ENCODE data around the gene CMKLR1.

CMKLR1 gene

DNA sequence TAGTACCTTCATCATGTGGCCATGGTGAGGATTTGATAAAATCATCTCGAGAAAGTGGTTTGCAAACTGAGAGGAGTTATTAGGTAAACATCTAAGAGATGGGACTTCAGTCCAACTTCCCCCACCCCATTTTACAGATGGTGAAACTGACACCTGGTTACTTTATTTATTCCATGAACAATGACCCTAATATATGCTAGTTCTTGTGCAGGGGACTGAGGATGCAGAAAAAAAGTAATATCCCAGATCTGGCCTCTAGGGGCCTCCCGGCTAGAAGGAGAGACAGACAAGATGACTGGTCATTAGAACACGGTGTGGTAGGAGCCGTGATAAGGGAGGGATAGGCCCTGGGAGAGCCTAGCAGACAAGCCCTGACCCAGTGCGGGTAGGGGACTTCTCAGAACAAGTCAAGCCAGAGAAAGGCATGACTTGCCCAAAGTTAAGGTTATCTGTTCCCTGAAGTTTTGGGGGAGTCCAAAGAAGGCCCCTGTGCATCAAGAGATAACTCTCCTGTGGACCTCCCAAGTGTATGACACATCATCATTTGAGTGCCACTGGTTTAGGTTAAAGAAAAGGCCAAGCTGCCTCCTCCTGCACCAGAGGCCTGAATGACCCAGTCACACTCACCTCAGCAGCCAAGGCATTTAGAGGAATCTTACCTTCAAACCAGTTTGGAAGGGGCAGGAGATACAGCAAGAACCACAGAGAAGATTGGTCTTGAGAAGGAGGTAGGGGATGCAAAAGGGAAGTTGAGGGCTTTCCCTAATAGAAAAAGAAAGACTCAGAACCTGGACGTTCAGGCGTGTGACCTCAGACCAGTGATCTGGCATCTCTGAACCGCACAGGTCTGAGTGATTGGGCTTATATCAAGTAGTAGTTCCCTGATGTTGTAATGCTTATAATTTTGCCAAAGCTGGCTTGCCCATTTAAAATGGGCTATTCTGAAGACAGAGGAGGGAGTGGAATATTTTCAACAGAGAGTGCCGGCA lies 1.6 kb downstream of the CMKLR1 start:
- Histone ChIP-seq H3K36me3 (ENCODE audit: control insufficient read depth in 1 of 2, insufficient read depth in 2 of 2, low read length in 2 of 2) (no peaks in the 10 kb centered on the region), H3K4me3 (ENCODE audit: low read depth in 1 of 2, low read length in 2 of 2) (peak overlapping the region; percentile 2 to 17), H3K27me3 (ENCODE audit: control insufficient read depth in 1 of 2, insufficient read depth in 2 of 2, low read length in 2 of 2) (peaks cover 5 to 13% of the 10 kb centered on the region in 2 donors), H3K9me3 (ENCODE audit: control insufficient read depth in 1 of 2, low read length in 2 of 2) (no peaks in the 10 kb centered on the region), H3K27ac (ENCODE audit: low read depth, low read length) (no peak overlapping the region), H3K4me1 (ENCODE audit: control insufficient read depth in 1 of 2, insufficient read depth in 2 of 2, low read length in 2 of 2) (peaks cover 3 to 7% of the 10 kb centered on the region in 2 donors), H3K9ac (ENCODE audit: low read depth in 1 of 2, low read length in 2 of 2) (no peak overlapping the region)

DNA sequence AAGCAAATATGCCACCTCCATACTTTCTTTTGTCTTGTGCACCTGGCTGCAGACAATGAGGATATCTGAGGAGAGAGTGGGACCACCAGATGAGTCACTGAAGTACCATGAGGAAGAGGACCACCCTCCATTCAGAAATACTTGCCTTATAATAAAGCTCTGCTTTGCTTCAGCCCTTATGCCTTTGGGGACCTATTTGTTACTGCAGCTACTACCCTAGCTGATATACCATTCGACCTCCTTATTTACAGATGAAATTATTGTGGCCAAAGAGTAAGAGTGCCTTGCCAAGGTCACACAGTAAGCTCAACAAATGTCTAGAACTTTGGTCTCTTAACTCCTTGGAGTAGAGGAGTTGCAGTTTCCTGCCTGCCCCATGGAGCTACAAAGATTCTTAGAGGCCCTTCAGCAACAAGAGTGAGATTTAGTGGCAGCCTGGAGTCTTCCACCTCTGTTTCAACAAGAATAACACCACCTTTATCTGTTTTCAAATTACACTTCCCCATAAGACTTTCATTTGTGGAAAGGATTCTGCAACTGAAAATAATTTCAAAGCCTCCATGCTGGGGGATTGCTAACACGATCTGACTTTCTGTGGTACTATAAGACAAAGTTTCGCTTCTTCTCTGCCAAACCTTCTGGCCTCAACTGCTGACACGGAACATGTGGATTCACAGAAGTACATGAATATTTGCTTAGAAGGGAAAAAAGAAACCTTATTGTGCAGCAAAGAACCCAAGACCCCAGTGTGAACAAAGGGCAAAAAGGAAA lies 3.6 kb downstream of the CMKLR1 start:
- Histone ChIP-seq H3K27me3 (ENCODE audit: control insufficient read depth in 1 of 2, insufficient read depth in 2 of 2, low read length in 2 of 2) (peaks cover 5 to 13% of the 10 kb centered on the region in 2 donors), H3K4me3 (ENCODE audit: low read depth in 1 of 2, low read length in 2 of 2) (no peak overlapping the region), H3K27ac (ENCODE audit: low read depth, low read length) (no peak overlapping the region), H3K4me1 (ENCODE audit: control insufficient read depth in 1 of 2, insufficient read depth in 2 of 2, low read length in 2 of 2) (peaks cover 3 to 7% of the 10 kb centered on the region in 2 donors), H3K36me3 (ENCODE audit: control insufficient read depth in 1 of 2, insufficient read depth in 2 of 2, low read length in 2 of 2) (no peaks in the 10 kb centered on the region), H3K9me3 (ENCODE audit: control insufficient read depth in 1 of 2, low read length in 2 of 2) (no peaks in the 10 kb centered on the region), H3K9ac (ENCODE audit: low read depth in 1 of 2, low read length in 2 of 2) (no peak overlapping the region)

DNA sequence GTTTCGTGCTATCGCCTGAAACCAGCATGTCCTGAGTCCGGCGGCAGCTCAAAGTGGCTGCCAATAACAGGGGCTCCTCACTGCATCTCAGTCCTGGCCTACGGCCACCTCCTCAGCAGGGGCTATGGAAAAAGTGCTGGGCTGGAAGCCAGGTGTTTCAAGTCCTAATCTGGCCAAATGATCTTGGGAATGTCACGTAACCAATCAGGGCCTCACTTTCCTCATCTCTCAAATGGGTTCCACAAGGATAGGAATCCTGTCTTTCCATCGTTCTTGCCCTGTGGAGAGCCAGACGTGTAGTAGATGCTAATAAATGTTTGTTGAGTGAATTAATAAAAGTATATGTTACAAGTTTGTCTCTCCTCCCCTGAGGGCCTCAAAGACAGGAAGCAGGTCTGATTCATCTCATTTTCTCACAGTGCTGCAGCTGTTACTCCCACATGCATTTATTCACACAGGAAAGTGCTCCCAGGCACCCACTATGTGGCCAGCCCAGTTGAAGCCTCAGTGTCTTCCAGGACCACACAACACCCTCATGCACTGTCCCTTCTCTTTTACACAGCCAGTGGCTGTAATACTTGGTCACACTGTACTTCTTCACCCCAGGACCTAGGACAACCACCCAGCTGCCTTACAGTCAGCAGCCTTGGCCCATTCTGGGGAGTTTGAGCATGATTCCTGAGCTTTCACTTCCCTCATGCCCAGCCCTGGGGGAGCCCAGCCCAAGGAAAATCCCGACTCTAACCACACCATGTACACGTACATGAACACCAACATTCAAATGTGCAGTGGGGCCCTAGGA lies 5.0 kb downstream of the CMKLR1 start:
- no peaks in the 10 kb centered on the region for H3K36me3 ChIP-seq (ENCODE audit: control insufficient read depth in 1 of 2, insufficient read depth in 2 of 2, low read length in 2 of 2)
- no peak overlapping the region for H3K9ac ChIP-seq (ENCODE audit: low read depth in 1 of 2, low read length in 2 of 2)
- no peak overlapping the region for H3K4me3 ChIP-seq (ENCODE audit: low read depth in 1 of 2, low read length in 2 of 2)
- no peak overlapping the region for H3K27ac ChIP-seq (ENCODE audit: low read depth, low read length)
- no peaks in the 10 kb centered on the region for H3K9me3 ChIP-seq (ENCODE audit: control insufficient read depth in 1 of 2, low read length in 2 of 2)
- H3K4me1 ChIP-seq (ENCODE audit: control insufficient read depth in 1 of 2, insufficient read depth in 2 of 2, low read length in 2 of 2), result peaks cover 3 to 7% of the 10 kb centered on the region in 2 donors
- H3K27me3 ChIP-seq (ENCODE audit: control insufficient read depth in 1 of 2, insufficient read depth in 2 of 2, low read length in 2 of 2), result peaks cover 0 to 10% of the 10 kb centered on the region in 2 donors

DNA sequence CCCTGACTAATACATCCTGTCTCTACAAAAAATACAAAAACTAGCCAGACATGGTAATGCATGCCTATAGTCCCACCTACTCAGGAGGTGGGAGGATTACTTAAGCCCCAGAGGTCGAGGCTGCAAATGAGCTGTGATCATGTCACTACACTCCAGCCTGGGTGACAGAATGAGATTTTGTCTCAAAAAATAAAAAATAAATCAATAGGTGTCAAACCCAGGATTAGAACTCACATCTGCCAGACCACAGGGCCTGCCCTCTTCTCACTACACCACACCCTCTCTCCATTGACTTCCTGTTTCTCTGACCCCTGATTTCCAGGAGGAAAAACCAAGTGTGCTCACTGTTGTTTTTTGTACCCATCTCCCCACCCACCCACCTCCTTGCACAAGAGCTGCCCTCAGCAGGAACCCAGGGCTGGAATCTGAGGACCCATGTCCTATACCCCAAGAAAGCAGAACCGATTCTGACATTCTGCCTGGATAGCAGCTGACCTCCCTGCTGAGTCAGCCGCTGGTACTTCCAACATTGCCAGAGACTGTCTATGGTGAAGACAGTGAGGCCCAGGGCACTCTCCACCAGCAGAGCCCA lies 6.2 kb downstream of the CMKLR1 start:
- Histone ChIP-seq H3K9ac (ENCODE audit: low read depth in 1 of 2, low read length in 2 of 2) (no peak overlapping the region), H3K36me3 (ENCODE audit: control insufficient read depth in 1 of 2, insufficient read depth in 2 of 2, low read length in 2 of 2) (no peaks in the 10 kb centered on the region), H3K9me3 (ENCODE audit: control insufficient read depth in 1 of 2, low read length in 2 of 2) (no peaks in the 10 kb centered on the region), H3K4me3 (ENCODE audit: low read depth in 1 of 2, low read length in 2 of 2) (no peak overlapping the region), H3K27ac (ENCODE audit: low read depth, low read length) (no peak overlapping the region), H3K4me1 (ENCODE audit: control insufficient read depth in 1 of 2, insufficient read depth in 2 of 2, low read length in 2 of 2) (peaks cover 3 to 7% of the 10 kb centered on the region in 2 donors), H3K27me3 (ENCODE audit: control insufficient read depth in 1 of 2, insufficient read depth in 2 of 2, low read length in 2 of 2) (peaks cover 0 to 9% of the 10 kb centered on the region in 2 donors)

DNA sequence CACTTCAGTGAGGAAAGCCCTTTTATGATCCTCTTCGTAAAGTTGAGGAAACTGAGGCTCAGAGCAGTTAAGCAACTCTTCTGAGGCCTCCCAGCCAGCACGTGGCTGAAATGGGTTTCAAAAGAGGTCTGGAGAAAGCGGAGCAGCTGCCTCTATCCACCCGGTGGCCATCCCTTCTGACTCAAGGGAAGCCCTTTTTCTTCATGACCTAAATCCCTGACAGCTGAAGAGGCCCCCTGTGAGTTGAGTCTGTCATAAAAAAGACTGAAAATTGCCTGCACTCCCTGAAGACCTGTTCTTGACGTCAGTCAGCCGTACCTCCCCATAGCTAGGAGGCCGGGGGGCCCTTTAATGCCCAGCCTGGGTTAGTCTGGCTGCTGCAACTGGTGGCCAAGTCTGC lies 10.7 kb downstream of the CMKLR1 start:
- no peak overlapping the region for H3K27ac ChIP-seq (ENCODE audit: low read depth, low read length)
- H3K36me3 ChIP-seq (ENCODE audit: control insufficient read depth in 1 of 2, insufficient read depth in 2 of 2, low read length in 2 of 2), result no peaks in the 10 kb centered on the region
- peaks cover 0 to 4% of the 10 kb centered on the region in 2 donors for H3K4me1 ChIP-seq (ENCODE audit: control insufficient read depth in 1 of 2, insufficient read depth in 2 of 2, low read length in 2 of 2)
- no peak overlapping the region for H3K9ac ChIP-seq (ENCODE audit: low read depth in 1 of 2, low read length in 2 of 2)
- no peak overlapping the region for H3K4me3 ChIP-seq (ENCODE audit: low read depth in 1 of 2, low read length in 2 of 2)
- H3K27me3 ChIP-seq (ENCODE audit: control insufficient read depth in 1 of 2, insufficient read depth in 2 of 2, low read length in 2 of 2), result no peaks in the 10 kb centered on the region
- no peaks in the 10 kb centered on the region for H3K9me3 ChIP-seq (ENCODE audit: control insufficient read depth in 1 of 2, low read length in 2 of 2)

DNA sequence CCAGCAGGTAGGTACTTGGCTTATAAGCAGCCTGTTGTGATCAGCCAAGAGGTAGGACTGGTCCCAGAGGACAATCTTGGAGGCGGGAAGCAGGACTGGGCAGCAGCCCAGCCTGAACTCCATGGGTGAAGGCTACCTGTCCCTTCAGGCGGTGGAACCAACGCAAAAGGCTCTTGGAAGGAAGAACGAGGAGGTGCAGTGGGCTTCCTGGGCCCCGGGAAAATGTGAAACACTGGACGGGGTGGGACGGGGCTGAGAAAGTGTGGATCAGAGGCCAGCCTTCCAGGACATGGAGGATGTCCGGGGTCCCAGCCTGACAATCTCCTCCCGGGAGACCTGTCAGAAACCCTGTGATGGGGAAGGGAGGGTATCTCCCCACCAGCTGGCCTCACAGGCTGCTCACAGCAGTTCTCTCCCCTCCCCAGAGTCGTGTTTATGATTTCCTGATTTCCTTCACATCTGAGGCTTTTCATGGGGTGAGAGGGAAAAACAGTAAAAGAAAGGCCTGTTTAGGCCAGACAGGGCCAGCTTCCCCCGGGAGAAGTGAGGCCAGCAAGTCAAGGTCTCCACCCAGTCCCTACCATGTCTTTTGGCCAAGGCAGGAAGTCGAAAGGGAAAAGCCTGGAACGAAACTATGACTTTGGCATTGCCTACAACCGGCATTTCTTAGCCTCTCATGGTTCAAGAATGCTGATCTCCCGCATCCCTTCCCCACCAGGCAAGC lies 11.3 kb downstream of the CMKLR1 start:
- Histone ChIP-seq H3K27me3 (ENCODE audit: control insufficient read depth in 1 of 2, insufficient read depth in 2 of 2, low read length in 2 of 2) (no peaks in the 10 kb centered on the region), H3K36me3 (ENCODE audit: control insufficient read depth in 1 of 2, insufficient read depth in 2 of 2, low read length in 2 of 2) (no peaks in the 10 kb centered on the region), H3K4me1 (ENCODE audit: control insufficient read depth in 1 of 2, insufficient read depth in 2 of 2, low read length in 2 of 2) (no peaks in the 10 kb centered on the region), H3K9me3 (ENCODE audit: control insufficient read depth in 1 of 2, low read length in 2 of 2) (no peaks in the 10 kb centered on the region), H3K4me3 (ENCODE audit: low read depth in 1 of 2, low read length in 2 of 2) (no peak overlapping the region), H3K27ac (ENCODE audit: low read depth, low read length) (no peak overlapping the region), H3K9ac (ENCODE audit: low read depth in 1 of 2, low read length in 2 of 2) (no peak overlapping the region)

DNA sequence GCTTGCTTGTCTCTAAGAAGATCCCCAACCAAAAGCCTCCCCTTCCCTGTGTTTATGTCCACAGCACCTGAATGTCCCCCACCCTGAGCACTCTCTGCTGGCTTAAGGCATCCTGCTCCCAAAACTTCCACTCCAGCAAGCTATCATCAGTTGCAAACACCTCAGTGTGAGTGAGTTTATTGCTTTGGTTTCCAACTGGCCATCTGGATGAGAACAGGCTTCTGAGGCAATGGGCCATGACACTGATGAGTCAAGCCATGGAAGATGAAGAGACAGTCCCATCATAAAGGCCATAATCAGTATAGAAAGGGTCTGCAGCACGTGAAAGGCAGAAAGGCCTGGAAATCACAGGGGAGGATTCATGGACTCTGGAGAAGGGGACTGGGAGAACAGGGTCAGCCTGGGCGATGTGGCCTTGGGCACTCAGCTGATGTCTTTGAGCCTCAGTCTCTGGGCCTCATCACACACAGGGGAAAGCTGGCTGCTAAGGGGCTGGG lies 12.8 kb downstream of the CMKLR1 start:
- Histone ChIP-seq H3K27ac (ENCODE audit: low read depth, low read length) (no peak overlapping the region), H3K27me3 (ENCODE audit: control insufficient read depth in 1 of 2, insufficient read depth in 2 of 2, low read length in 2 of 2) (no peaks in the 10 kb centered on the region), H3K4me3 (ENCODE audit: low read depth in 1 of 2, low read length in 2 of 2) (no peak overlapping the region), H3K36me3 (ENCODE audit: control insufficient read depth in 1 of 2, insufficient read depth in 2 of 2, low read length in 2 of 2) (no peaks in the 10 kb centered on the region), H3K9ac (ENCODE audit: low read depth in 1 of 2, low read length in 2 of 2) (no peak overlapping the region), H3K4me1 (ENCODE audit: control insufficient read depth in 1 of 2, insufficient read depth in 2 of 2, low read length in 2 of 2) (no peaks in the 10 kb centered on the region), H3K9me3 (ENCODE audit: control insufficient read depth in 1 of 2, low read length in 2 of 2) (no peaks in the 10 kb centered on the region)

DNA sequence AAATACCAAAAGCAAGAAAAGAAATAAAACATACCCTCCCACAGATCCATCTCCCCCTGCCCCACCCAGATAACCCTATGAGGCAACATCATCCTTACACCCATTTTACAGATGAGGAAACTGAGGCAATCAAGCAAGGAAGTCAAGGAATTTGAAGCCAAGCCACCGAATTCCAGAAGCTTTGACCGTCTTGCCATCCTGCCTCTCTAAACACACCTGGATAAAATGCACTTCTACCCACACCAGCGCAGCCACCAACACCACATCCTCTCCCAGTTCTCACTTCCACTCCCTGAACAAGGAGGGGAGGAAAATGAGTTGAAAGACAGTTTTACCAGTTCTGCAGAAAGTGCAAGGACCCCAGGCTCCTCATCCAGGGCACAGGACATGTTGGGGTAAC lies 13.6 kb downstream of the CMKLR1 start:
- H3K9me3 ChIP-seq (ENCODE audit: control insufficient read depth in 1 of 2, low read length in 2 of 2), result no peaks in the 10 kb centered on the region
- H3K4me3 ChIP-seq (ENCODE audit: low read depth in 1 of 2, low read length in 2 of 2), result no peak overlapping the region
- no peaks in the 10 kb centered on the region for H3K36me3 ChIP-seq (ENCODE audit: control insufficient read depth in 1 of 2, insufficient read depth in 2 of 2, low read length in 2 of 2)
- H3K27ac ChIP-seq (ENCODE audit: low read depth, low read length), result no peak overlapping the region
- no peaks in the 10 kb centered on the region for H3K4me1 ChIP-seq (ENCODE audit: control insufficient read depth in 1 of 2, insufficient read depth in 2 of 2, low read length in 2 of 2)
- H3K27me3 ChIP-seq (ENCODE audit: control insufficient read depth in 1 of 2, insufficient read depth in 2 of 2, low read length in 2 of 2), result no peaks in the 10 kb centered on the region
- H3K9ac ChIP-seq (ENCODE audit: low read depth in 1 of 2, low read length in 2 of 2), result no peak overlapping the region

DNA sequence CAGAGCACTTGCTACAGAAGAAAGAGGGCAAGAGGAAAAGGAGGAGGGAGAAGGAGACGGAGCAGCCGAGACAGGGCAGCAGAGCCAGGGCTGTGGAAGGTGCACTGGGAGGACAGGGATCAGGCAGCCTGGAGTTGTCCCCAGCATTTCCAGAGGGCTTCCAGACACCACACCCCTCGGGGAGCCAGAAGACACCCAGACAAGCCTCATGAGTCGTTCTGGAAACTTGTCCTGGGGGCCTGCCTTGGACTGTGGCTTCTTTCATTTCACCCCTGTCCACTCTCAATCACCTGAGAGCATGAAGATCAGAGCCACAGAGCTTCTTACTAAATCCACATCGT lies 14.1 kb downstream of the CMKLR1 start:
- Histone ChIP-seq H3K27ac (ENCODE audit: low read depth, low read length) (no peak overlapping the region), H3K27me3 (ENCODE audit: control insufficient read depth in 1 of 2, insufficient read depth in 2 of 2, low read length in 2 of 2) (peaks cover 0 to 3% of the 10 kb centered on the region in 2 donors), H3K9ac (ENCODE audit: low read depth in 1 of 2, low read length in 2 of 2) (no peak overlapping the region), H3K36me3 (ENCODE audit: control insufficient read depth in 1 of 2, insufficient read depth in 2 of 2, low read length in 2 of 2) (no peaks in the 10 kb centered on the region), H3K4me3 (ENCODE audit: low read depth in 1 of 2, low read length in 2 of 2) (no peak overlapping the region), H3K9me3 (ENCODE audit: control insufficient read depth in 1 of 2, low read length in 2 of 2) (no peaks in the 10 kb centered on the region), H3K4me1 (ENCODE audit: control insufficient read depth in 1 of 2, insufficient read depth in 2 of 2, low read length in 2 of 2) (no peaks in the 10 kb centered on the region)

Data from duodenal mucosa (tissue), 2 donors.